HUES6 (cell line): ENCODE measurements around the gene SMIM17.

Experiments used
- H3K27ac ChIP-seq: 2 replicates; pipeline ENCODE4 v1.7.0; 2013; ENCODE audit warnings: low read depth, mild to moderate bottlenecking, low read length, inconsistent platforms
- H3K27me3 ChIP-seq: 2 replicates; pipeline ENCODE4 v1.6.1; 2013; ENCODE audit warnings: low read length; ENCODE audit not compliant: control insufficient read depth, insufficient read depth
- H3K36me3 ChIP-seq: 2 replicates; pipeline ENCODE4 v1.6.1; 2013; ENCODE audit warnings: low read length; ENCODE audit not compliant: control insufficient read depth, insufficient read depth
- H3K4me1 ChIP-seq: 2 replicates; pipeline ENCODE4 v1.6.1; 2013; ENCODE audit warnings: low read length; ENCODE audit not compliant: control insufficient read depth, insufficient read depth
- H3K4me3 ChIP-seq: 2 replicates; pipeline ENCODE4 v1.5.1; 2013; ENCODE audit warnings: low read depth, low read length
- H3K9ac ChIP-seq: one replicate; pipeline ENCODE4 v1.6.1; 2013; ENCODE audit warnings: mild to moderate bottlenecking, low read length
- H3K9me3 ChIP-seq: 2 replicates; pipeline ENCODE4 v1.6.1; 2013; ENCODE audit warnings: low read depth, low read length; ENCODE audit not compliant: control insufficient read depth, insufficient read depth

SMIM17 gene

GRCh38 chr19:56654151-56654550, 11.2 kb downstream of the SMIM17 start:
- Histone ChIP-seq H3K9me3 (peaks cover 26% of the 10 kb centered on the region; the same call in 1 of the 2 replicates), H3K36me3 (no peaks in the 10 kb centered on the region), H3K27me3 (no peaks in the 10 kb centered on the region), H3K27ac (no peak overlapping the region), H3K4me1 (no peaks in the 10 kb centered on the region), H3K9ac (no peak overlapping the region), H3K4me3 (no peak overlapping the region)

DNA sequence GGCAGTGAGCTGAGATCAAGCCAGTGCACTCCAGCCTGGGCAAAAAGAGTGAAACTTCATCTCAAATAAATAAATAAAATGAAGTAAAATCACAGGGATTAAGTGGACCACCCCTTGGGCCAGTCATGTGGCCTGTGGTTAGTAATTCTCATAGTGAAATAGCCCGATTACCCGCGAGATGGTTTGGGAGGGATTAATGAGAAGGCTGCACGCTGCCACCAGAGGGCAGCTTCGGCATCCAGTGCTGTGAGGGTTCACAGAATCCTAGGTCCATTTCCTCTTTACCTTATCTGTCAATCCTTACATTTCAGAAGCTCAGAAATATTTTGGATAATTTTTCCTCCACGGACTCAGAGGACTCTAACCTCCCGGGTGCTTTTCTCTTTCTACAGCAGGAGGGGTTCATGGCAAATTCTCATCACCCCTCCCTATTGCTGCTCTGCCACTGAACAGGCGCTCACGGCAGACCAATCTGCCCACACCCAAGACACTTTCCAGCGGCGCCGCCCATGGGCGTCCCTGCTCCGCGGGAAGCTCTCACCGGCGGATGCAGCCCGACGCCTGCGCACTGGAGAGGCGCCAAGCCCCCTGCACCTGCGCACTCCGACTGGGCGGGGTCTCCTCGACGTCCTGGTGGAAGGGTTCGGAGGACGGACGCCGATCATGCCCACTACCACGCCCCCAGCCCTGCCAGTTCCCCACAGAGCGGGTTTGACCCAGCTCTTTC, 17.6 kb downstream of the SMIM17 start:
- Histone ChIP-seq H3K36me3 (0 out of 2 replicates have a peak, but pooled peaks cover 4% of the 10 kb centered on the region), H3K4me3 (peak overlapping the region; percentile 33; the same call in 1 of the 2 replicates), H3K4me1 (no peaks in the 10 kb centered on the region), H3K27ac (no peak overlapping the region), H3K9me3 (peaks cover 44% of the 10 kb centered on the region), H3K27me3 (no peaks in the 10 kb centered on the region), H3K9ac (no peak overlapping the region)

DNA sequence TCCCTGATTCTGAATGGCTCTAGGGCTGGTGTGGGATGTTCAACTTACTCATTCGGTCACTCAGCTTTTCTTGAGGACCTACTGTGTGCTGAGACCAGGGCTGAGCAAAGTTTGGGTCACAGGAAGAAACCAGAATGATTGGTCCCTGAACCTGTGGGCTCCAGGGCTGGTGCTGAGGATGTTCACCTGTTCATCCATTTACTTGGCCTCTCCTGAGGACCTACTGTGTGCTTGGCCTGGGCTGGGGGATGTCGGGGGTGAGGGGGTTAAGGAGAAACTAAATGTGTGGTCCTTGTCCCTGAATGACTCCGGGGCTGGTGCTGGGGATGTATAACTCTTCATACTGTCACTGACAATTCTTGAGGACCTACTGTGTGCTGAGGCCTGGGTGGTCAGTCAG, 18.3 kb downstream of the SMIM17 start:
- Histone ChIP-seq H3K4me3 (no peak overlapping the region), H3K9me3 (peaks cover 45% of the 10 kb centered on the region), H3K9ac (no peak overlapping the region), H3K27me3 (no peaks in the 10 kb centered on the region), H3K36me3 (0 out of 2 replicates have a peak, but pooled peaks cover 4% of the 10 kb centered on the region), H3K4me1 (no peaks in the 10 kb centered on the region), H3K27ac (no peak overlapping the region)

- Histone ChIP-seq H3K27ac (no peak overlapping the region), H3K4me1 (no peaks in the 10 kb centered on the region), H3K27me3 (no peaks in the 10 kb centered on the region), H3K9me3 (peaks cover 60% of the 10 kb centered on the region), H3K4me3 (no peak overlapping the region), H3K36me3 (0 out of 2 replicates have a peak, but pooled peaks cover 4% of the 10 kb centered on the region), H3K9ac (no peak overlapping the region)
These were observed 21.1 kb downstream of the SMIM17 start for GRCh38 chr19:56663931-56664500.

GRCh38 chr19:56664511-56664910, 21.6 kb downstream of the SMIM17 start:
- Histone ChIP-seq H3K9ac (no peak overlapping the region), H3K9me3 (peaks cover 58% of the 10 kb centered on the region), H3K27me3 (no peaks in the 10 kb centered on the region)

GRCh38 chr19:56667311-56667870, 24.4 kb downstream of the SMIM17 start:
- Histone ChIP-seq H3K4me3 (no peak overlapping the region), H3K36me3 (0 out of 2 replicates have a peak, but pooled peaks cover 4% of the 10 kb centered on the region), H3K9ac (no peak overlapping the region), H3K27ac (no peak overlapping the region), H3K27me3 (no peaks in the 10 kb centered on the region), H3K4me1 (no peaks in the 10 kb centered on the region; the same call in 1 of the 2 replicates), H3K9me3 (peaks cover 56% of the 10 kb centered on the region)

More at GRCh38 chr19:56664511-56664910, 21.6 kb downstream of the SMIM17 start:
- H3K4me1 ChIP-seq = no peaks in the 10 kb centered on the region
- H3K4me3 ChIP-seq = no peak overlapping the region
- no peak overlapping the region for H3K27ac ChIP-seq
- H3K36me3 ChIP-seq = 0 out of 2 replicates have a peak, but pooled peaks cover 4% of the 10 kb centered on the region

DNA sequence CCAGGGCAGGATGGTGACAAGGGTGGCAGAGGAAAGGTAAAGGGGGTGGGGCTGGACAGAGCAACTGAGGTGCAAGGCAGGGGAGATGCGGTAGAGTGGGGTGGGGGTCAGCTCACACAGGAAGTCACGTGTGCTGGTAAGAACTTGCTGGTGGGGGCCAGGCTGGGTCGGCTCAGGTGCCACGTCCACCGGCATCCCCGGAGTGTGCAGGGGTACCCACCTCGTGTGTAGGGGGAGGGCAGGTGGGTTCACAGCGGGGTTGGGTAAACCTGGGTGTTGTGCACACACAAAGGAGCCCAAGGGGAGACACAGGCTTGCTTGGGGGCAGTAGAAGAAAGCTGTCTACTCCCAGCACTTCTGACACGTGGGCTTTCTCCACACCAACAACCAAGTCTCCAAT, 25.7 kb downstream of the SMIM17 start:
- H3K9ac ChIP-seq = no peak overlapping the region
- peaks cover 52% of the 10 kb centered on the region for H3K9me3 ChIP-seq
- no peaks in the 10 kb centered on the region for H3K27me3 ChIP-seq
- H3K27ac ChIP-seq = no peak overlapping the region
- no peak overlapping the region for H3K4me3 ChIP-seq
- 0 out of 2 replicates have a peak, but pooled peaks cover 4% of the 10 kb centered on the region for H3K36me3 ChIP-seq
- H3K4me1 ChIP-seq = no peaks in the 10 kb centered on the region; the same call in 1 of the 2 replicates

GRCh38 chr19:56670401-56670960, 27.5 kb downstream of the SMIM17 start:
- no peak overlapping the region for H3K27ac ChIP-seq
- H3K9ac ChIP-seq = no peak overlapping the region
- H3K36me3 ChIP-seq = no peaks in the 10 kb centered on the region
- H3K4me1 ChIP-seq = no peaks in the 10 kb centered on the region; the same call in 1 of the 2 replicates
- peak overlapping the region; percentile 79; the same call in 1 of the 2 replicates for H3K4me3 ChIP-seq
- no peaks in the 10 kb centered on the region for H3K27me3 ChIP-seq
- peaks cover 43% of the 10 kb centered on the region for H3K9me3 ChIP-seq

DNA sequence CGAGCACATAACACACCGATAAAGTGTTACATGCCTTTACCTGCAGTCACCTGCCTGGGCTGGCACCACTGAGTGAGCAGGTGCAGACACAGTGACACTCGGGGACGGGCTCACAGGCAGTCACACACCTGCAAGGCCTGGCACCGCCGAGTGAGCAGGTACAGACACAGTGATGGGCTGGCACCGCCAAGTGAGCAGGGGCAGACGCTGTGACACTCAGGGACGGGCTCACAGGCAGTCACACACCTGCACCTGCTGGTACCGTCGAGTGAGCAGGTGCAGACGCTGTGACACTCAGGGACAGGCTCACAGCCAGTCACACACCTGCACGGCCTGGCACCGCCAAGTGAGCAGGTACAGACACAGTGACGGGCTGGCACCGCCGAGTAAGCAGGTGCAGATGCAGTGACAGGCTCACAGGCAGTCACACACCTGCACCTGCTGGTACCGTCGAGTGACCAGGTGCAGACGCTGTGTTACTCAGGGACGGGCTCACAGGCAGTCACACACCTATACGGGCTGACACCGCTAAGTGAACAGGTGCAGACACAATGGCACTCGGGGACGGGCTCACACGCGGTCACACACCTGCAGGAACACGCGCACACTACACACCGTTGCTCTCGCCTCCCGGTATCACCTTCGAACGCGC, 28.1 kb downstream of the SMIM17 start:
- H3K9me3 ChIP-seq = peaks cover 41% of the 10 kb centered on the region
- H3K4me1 ChIP-seq = no peaks in the 10 kb centered on the region; the same call in 1 of the 2 replicates
- no peaks in the 10 kb centered on the region for H3K27me3 ChIP-seq
- no peak overlapping the region for H3K27ac ChIP-seq
- H3K9ac ChIP-seq = peak overlapping the region; percentile 67
- peak overlapping the region; percentile 79 for H3K4me3 ChIP-seq
- no peaks in the 10 kb centered on the region for H3K36me3 ChIP-seq

DNA sequence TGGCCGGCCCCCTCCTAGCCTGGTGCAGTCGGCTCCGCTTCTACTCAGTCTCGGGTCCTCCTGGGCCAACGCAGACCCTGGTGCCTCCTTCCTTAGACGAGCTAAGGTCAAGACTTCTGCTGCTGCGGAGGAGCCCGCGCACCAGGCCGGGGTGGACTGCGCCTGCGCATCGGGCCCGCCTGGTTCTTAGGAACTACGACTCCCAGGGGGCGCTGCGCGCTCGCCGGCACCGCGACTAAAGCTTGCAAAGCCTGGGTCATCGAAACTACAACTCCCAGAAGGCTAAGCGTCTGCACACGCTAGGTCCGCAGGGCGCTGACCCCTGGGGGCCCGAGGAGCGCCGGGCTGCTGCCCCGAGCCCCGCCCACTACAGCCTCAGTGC, 28.6 kb downstream of the SMIM17 start, which contains the start of gene ZNF835:
Gene ZNF835 (minus strand): TSS at position 145 of the 382 bp plus-strand sequence. CDS start 6,559 bp downstream, outside the sequence.
- H3K4me1 ChIP-seq = no peaks in the 10 kb centered on the region; the same call in 1 of the 2 replicates
- no peak within 1 kb of the TSS for H3K27ac ChIP-seq
- H3K9me3 ChIP-seq = peaks cover 40% of the 10 kb centered on the region
- H3K4me3 ChIP-seq = peak within 1 kb of the TSS; percentile 79
- peak within 1 kb of the TSS; percentile 67 for H3K9ac ChIP-seq
- no peaks in the 10 kb centered on the region for H3K36me3 ChIP-seq
- H3K27me3 ChIP-seq = no peaks in the 10 kb centered on the region
